HUES48 (cell line): ENCODE data around the gene TM9SF1.

Experiments used
- H3K27ac ChIP-seq: one replicate; pipeline ENCODE4 v1.7.0; 2013; ENCODE audit warnings: low read depth, low read length, inconsistent platforms
- H3K27me3 ChIP-seq: 2 replicates; pipeline ENCODE4 v1.6.1; 2013; ENCODE audit warnings: mild to moderate bottlenecking, low read length; ENCODE audit not compliant: control insufficient read depth, insufficient read depth
- H3K36me3 ChIP-seq: 2 replicates; pipeline ENCODE4 v1.6.1; 2013; ENCODE audit warnings: low read length; ENCODE audit not compliant: control insufficient read depth, insufficient read depth
- H3K4me1 ChIP-seq: 2 replicates; pipeline ENCODE4 v1.6.1; 2013; ENCODE audit warnings: mild to moderate bottlenecking, low read length; ENCODE audit not compliant: control insufficient read depth, insufficient read depth
- H3K4me3 ChIP-seq: 2 replicates; pipeline ENCODE4 v1.5.1; 2013; ENCODE audit warnings: mild to moderate bottlenecking, low read depth, low read length
- H3K9ac ChIP-seq: 2 replicates; pipeline ENCODE4 v1.6.1; 2013; ENCODE audit warnings: mild to moderate bottlenecking, low read depth, low read length, moderate library complexity
- H3K9me3 ChIP-seq: 2 replicates; pipeline ENCODE4 v1.6.1; 2013; ENCODE audit warnings: low read length; ENCODE audit not compliant: control insufficient read depth, insufficient read depth

The TM9SF1 gene

GRCh38 chr14:24195186-24196070 lies at the start of gene TM9SF1:
Gene TM9SF1 (minus strand): TSS chr14:24195441. CDS start chr14:24195019, 422 bp downstream.
- Histone ChIP-seq H3K27ac (peak within 1 kb of the TSS; percentile 98), H3K4me3 (peak within 1 kb of the TSS; percentile 70), H3K9ac (peak within 1 kb of the TSS; percentile 96), H3K27me3 (no peaks in the 10 kb centered on the region), H3K9me3 (no peaks in the 10 kb centered on the region), H3K4me1 (peaks cover 11% of the 10 kb centered on the region; the same call in 1 of the 2 replicates), H3K36me3 (peaks cover 20% of the 10 kb centered on the region)

- H3K27ac ChIP-seq, result peak overlapping the region; percentile 96
- peaks cover 3% of the 10 kb centered on the region; the same call in 1 of the 2 replicates for H3K4me1 ChIP-seq
- H3K27me3 ChIP-seq, result no peaks in the 10 kb centered on the region
- no peaks in the 10 kb centered on the region for H3K9me3 ChIP-seq
- H3K4me3 ChIP-seq, result peak overlapping the region; percentile 97
- H3K9ac ChIP-seq, result no peak overlapping the region
- H3K36me3 ChIP-seq, result peaks cover 28% of the 10 kb centered on the region
Observed at GRCh38 chr14:24243336-24243836, 48.1 kb upstream of the TM9SF1 start.

- peak overlapping the region; percentile 78 for H3K9ac ChIP-seq
- peaks cover 43% of the 10 kb centered on the region for H3K36me3 ChIP-seq
- peak overlapping the region; percentile 96 for H3K27ac ChIP-seq
- peak overlapping the region; percentile 97 for H3K4me3 ChIP-seq
- H3K27me3 ChIP-seq, result no peaks in the 10 kb centered on the region
- H3K9me3 ChIP-seq, result no peaks in the 10 kb centered on the region
- H3K4me1 ChIP-seq, result peaks cover 3% of the 10 kb centered on the region; the same call in 1 of the 2 replicates
Observed at GRCh38 chr14:24241829-24242443, 46.7 kb upstream of the TM9SF1 start.

GRCh38 chr14:24240110-24240918 lies 45.1 kb upstream of the TM9SF1 start:
- H3K36me3 ChIP-seq, result peaks cover 59% of the 10 kb centered on the region
- H3K27ac ChIP-seq, result no peak overlapping the region
- H3K4me3 ChIP-seq, result no peak overlapping the region
- no peak overlapping the region for H3K9ac ChIP-seq
- H3K27me3 ChIP-seq, result no peaks in the 10 kb centered on the region
- peaks cover 3% of the 10 kb centered on the region; the same call in 1 of the 2 replicates for H3K4me1 ChIP-seq
- no peaks in the 10 kb centered on the region for H3K9me3 ChIP-seq

GRCh38 chr14:24238527-24239037 lies 43.3 kb upstream of the TM9SF1 start:
- Histone ChIP-seq H3K27ac (no peak overlapping the region), H3K9ac (no peak overlapping the region), H3K4me1 (peaks cover 4% of the 10 kb centered on the region), H3K9me3 (no peaks in the 10 kb centered on the region), H3K36me3 (peaks cover 72% of the 10 kb centered on the region), H3K4me3 (no peak overlapping the region), H3K27me3 (no peaks in the 10 kb centered on the region)

- H3K4me1 ChIP-seq, result peaks cover 7% of the 10 kb centered on the region
- H3K4me3 ChIP-seq, result no peak overlapping the region
- no peak overlapping the region for H3K9ac ChIP-seq
- H3K36me3 ChIP-seq, result peaks cover 72% of the 10 kb centered on the region
- no peaks in the 10 kb centered on the region for H3K9me3 ChIP-seq
- H3K27ac ChIP-seq, result no peak overlapping the region
- H3K27me3 ChIP-seq, result no peaks in the 10 kb centered on the region
Observed at GRCh38 chr14:24238123-24238522, 42.9 kb upstream of the TM9SF1 start.

- H3K27ac ChIP-seq, result no peak overlapping the region
Observed at GRCh38 chr14:24237463-24237955, 42.3 kb upstream of the TM9SF1 start.

GRCh38 chr14:24236689-24237462 lies 41.6 kb upstream of the TM9SF1 start:
- Histone ChIP-seq H3K9me3 (no peaks in the 10 kb centered on the region), H3K4me1 (peaks cover 7% of the 10 kb centered on the region), H3K27me3 (no peaks in the 10 kb centered on the region), H3K9ac (no peak overlapping the region), H3K27ac (no peak overlapping the region), H3K36me3 (peaks cover 72% of the 10 kb centered on the region), H3K4me3 (no peak overlapping the region)

More at GRCh38 chr14:24237463-24237955, 42.3 kb upstream of the TM9SF1 start:
- Histone ChIP-seq H3K4me3 (no peak overlapping the region), H3K9ac (no peak overlapping the region), H3K9me3 (no peaks in the 10 kb centered on the region), H3K27me3 (no peaks in the 10 kb centered on the region), H3K36me3 (peaks cover 72% of the 10 kb centered on the region), H3K4me1 (peaks cover 7% of the 10 kb centered on the region)

GRCh38 chr14:24235804-24236688 lies 40.8 kb upstream of the TM9SF1 start:
- Histone ChIP-seq H3K36me3 (peaks cover 71% of the 10 kb centered on the region), H3K27me3 (no peaks in the 10 kb centered on the region), H3K4me3 (no peak overlapping the region), H3K27ac (no peak overlapping the region), H3K4me1 (peaks cover 9% of the 10 kb centered on the region), H3K9ac (no peak overlapping the region), H3K9me3 (no peaks in the 10 kb centered on the region)
